ENCODE results near the gene TEX52.
"Not testable (repeated sequence)": the region's sequence is repeated elsewhere in the genome, so short reads cannot be mapped to it uniquely, and the experiment has no call there.

Gene TEX52

GRCh38 chr12:2857021-2857431 lies at the start of gene TEX52:
TEX52 (minus strand) TSS chr12:2857039; CDS start chr12:2857026, 13 bp downstream.
- no peak for DNase-seq (ENCODE audit: low read depth in 2 of 2)

- no peak for DNase-seq (ENCODE audit: low read depth in 2 of 2)
Observed at GRCh38 chr12:2904260-2904659, 47.4 kb upstream of the TEX52 start.

GRCh38 chr12:2902272-2902880 lies 45.5 kb upstream of the TEX52 start:
- DNase-seq (ENCODE audit: low read depth in 2 of 2) = no peak

GRCh38 chr12:2900642-2901041 lies 43.8 kb upstream of the TEX52 start:
- DNase-seq (ENCODE audit: low read depth in 2 of 2) = no peak

GRCh38 chr12:2897418-2897817 lies 40.6 kb upstream of the TEX52 start:
- DNase-seq (ENCODE audit: low read depth in 2 of 2) = no peak

- no peak for DNase-seq (ENCODE audit: low read depth in 2 of 2)
Observed at GRCh38 chr12:2895511-2895910, 38.7 kb upstream of the TEX52 start.

DNA sequence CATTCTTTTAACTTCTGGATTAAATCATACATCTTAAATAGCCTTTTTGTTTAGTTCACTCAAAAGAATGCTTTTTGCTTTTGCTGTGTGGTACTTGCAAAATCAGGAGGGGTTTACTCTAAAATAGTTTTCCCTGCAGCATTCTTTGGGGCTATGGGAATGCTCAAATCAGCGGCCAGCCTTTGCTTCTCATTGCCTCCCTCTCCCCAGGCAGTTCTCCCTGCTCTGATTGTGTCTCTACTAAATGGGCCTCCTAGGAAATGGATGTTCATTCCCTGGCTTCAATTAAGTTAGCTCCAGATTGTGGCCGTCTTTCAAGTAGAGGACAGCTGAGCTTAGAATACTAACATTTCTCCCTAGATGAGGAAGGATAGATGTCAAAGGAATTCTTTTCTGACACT lies 38.2 kb upstream of the TEX52 start:
- DNase-seq (ENCODE audit: low read depth in 2 of 2) = no peak

DNA sequence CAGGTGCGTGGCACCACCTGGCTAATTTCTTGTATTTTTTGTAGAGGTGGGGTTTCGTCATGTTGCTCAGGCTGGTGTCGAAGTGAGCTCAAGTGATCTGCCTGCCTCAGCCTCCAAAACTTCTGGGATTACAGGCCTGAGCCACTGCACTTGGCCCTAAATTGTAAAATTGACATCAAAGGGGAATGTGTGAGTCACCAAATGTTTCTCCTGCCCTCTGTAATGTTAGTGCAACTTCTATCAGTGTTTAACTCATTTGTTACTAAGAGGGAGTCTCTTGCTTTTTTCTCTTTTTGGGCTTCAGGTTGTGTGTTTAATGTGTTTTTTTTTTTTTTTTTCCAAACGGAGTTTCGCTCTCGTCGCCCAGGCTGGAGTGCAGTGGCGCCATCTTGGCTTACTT lies 36.2 kb upstream of the TEX52 start:
- no peak for DNase-seq (ENCODE audit: low read depth in 2 of 2)

GRCh38 chr12:2892246-2892645 lies 35.4 kb upstream of the TEX52 start:
- no peak for DNase-seq (ENCODE audit: low read depth in 2 of 2)

DNA sequence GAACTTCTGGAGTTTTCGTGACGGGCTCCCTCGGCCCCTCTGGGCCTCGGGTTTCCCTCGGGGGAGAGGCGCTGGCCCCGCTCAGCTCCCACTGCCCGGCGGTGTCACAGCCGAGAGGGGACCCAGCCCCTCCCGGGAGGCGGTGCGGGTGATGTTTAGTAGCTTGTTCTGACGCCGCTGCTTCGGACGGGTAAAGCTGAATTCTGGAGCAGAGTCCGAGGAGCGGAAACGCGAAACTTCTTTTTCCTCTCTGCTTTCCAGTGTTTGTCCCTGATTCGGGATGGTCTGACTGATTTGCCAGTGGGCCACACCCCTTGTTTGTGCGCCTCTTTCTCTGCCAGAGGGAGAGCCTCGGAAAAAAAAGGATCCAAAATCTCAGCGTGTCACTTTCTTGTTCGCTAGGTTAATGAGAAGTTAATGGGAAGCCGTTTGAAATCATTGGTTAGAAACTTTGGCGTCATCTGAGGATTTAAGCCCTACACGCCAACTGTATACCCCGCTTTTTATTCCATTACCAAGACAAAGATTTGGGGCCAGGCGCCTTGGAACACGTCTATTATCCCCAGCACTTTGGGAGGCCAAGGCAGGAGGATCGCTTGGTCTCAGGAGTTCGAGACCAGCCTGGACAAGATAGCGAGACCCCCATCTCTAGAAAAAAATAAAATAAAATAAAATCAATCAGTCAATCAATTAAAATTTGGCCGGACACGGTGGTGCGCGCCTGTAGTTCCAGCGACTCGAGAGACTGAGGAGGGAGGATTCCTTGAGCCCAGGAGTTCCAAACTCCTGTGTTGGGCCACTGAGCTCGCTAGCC lies 34.6 kb upstream of the TEX52 start:
- DNase-seq (ENCODE audit: low read depth in 2 of 2) = peak in 1 of 2 donors; percentile 31

GRCh38 chr12:2890388-2891239 lies 33.8 kb upstream of the TEX52 start, which contains the start of gene TULP3:
TULP3 (plus strand) TSS chr12:2890891; CDS start chr12:2890948, 57 bp downstream.
- peak; percentile 97 to 98 for DNase-seq (ENCODE audit: low read depth in 2 of 2)

DNA sequence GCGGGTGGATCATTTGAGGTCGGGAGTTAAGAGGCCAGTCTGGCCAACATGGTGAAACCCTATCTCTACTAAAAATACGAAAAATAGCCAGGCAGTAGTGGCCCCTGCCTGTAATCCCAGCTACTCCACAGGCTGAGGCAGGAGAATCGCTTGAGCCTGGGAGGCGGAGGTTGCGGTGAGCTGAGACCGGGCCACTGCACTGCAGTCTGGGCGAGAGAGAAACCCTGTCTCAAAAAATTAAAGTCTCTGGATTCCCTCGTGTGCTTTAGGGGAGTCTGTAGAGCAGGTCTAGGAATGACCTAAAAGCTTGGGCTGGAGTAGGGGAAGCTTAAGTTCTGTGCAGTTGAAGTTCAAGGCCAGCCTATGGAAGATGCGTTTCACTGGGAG lies 33.2 kb upstream of the TEX52 start:
- no peak for DNase-seq (ENCODE audit: low read depth in 2 of 2)

GRCh38 chr12:2886768-2887450 lies 30.1 kb upstream of the TEX52 start:
- DNase-seq (ENCODE audit: low read depth in 2 of 2) = no peak

- no peak for DNase-seq (ENCODE audit: low read depth in 2 of 2)
Observed at GRCh38 chr12:2884810-2885209, 28.0 kb upstream of the TEX52 start.

DNA sequence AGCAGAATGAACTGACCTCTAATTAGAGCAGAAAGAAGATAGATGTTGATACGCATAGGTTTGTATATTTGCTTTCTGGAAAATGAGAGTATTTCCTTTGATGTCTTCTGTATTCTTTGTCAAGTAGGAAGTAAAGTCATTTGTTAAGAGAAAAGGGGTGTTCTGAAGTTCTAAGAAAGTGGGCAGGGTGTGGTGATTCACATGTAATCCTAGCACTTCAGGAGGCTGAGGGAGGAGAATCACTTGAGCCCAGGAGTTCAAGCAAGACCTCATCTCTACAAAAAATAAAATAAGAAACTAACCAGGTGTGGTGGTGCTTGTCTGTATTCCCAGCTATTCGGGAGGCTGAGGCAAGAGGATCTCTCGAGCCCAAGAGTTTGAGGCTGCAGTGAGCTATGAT lies 23.0 kb upstream of the TEX52 start:
- no peak for DNase-seq (ENCODE audit: low read depth in 2 of 2)

- DNase-seq (ENCODE audit: low read depth in 2 of 2) = no peak
Observed at GRCh38 chr12:2877953-2878732, 21.3 kb upstream of the TEX52 start.

GRCh38 chr12:2877047-2877952 lies 20.5 kb upstream of the TEX52 start, which contains the start of the genes FOXM1 and RHNO1:
FOXM1 (minus strand) TSS chr12:2877174; CDS start chr12:2874478, 2,696 bp downstream.
RHNO1 (plus strand) TSS chr12:2877223; CDS start chr12:2885367, 8,144 bp downstream.
- DNase-seq (ENCODE audit: low read depth in 2 of 2) = peak; percentile 75 to 77

GRCh38 chr12:2876431-2877046 lies 19.7 kb upstream of the TEX52 start:
- no peak for DNase-seq (ENCODE audit: low read depth in 2 of 2)

DNA sequence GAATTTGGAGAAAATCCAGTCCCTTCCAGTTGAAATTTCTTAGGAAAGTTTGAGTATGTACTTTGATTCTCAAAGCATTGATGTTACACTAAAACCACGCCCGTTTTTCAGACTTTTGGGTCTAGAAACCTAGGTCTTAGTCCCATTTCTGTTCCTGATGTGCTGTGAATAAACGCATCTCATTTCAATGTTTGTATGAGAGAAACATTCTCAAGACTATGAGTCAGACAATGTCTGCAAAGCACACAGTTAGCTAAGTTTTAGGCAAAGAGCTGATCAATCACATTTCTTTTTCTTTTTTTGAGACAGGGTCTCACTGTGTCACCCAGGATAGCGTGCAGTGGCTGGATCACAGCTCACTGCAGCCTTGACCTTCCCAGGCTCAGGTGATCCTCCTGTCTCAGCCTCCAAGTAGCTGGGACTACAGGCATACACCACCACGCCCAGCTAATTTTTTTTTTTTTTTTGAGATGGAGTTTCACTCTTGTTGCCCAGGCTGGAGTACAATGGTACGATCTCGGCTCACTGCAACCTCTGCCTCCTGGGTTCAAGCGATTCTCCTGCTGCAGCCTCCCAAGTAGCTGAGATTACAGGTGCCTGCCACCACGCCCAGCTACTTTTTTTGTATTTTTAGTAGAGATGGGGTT lies 12.3 kb upstream of the TEX52 start:
- not testable (repeated sequence) for DNase-seq (ENCODE audit: low read depth in 2 of 2)

All from stimulated activated CD8-positive, alpha-beta memory T cell treated with anti-CD3 and anti-CD28 coated beads, Interleukin-7, amount 100 ng/mL, for 4 hours (primary cell).